Left ventricle myocardium inferior (tissue), 1 donor: ENCODE measurements around the gene GET3. TPM values are rescaled to one million over a fixed set of nuclear protein-coding genes. Genes with fewer than 3 reads are reported as not detected.

Experiments
- DNase-seq: peaks from one replicate; pipeline ENCODE4 v3.0.0-alpha.2; 2020
- H3K27ac ChIP-seq: fragments of 200-600 bp; replicated peaks from 2 replicates; pipeline ENCODE4 v1.8.0; 2021
- H3K27me3 ChIP-seq: fragments of 200-600 bp; 2 replicates; pipeline ENCODE4 v1.8.0; 2021; ENCODE audit warnings: low read depth
- H3K36me3 ChIP-seq: fragments of 200-600 bp; 2 replicates; pipeline ENCODE4 v1.8.0; 2021
- H3K4me1 ChIP-seq: fragments of 200-600 bp; 2 replicates; pipeline ENCODE4 v1.8.0; 2021
- H3K4me3 ChIP-seq: fragments of 200-600 bp; 2 replicates; pipeline ENCODE4 v1.8.0; 2021; ENCODE audit warnings: mild to moderate bottlenecking, moderate library complexity
- H3K9me3 ChIP-seq: fragments of 200-600 bp; replicated peaks from 2 replicates; pipeline ENCODE4 v1.8.0; 2021
- CTCF ChIP-seq: fragments of 200-600 bp; IDR thresholded peaks from 2 replicates; pipeline ENCODE4 v1.8.0; 2021; ENCODE audit warnings: antibody characterized with exemption, mild to moderate bottlenecking, borderline replicate concordance
- intact Hi-C: fragments of 100-400 bp; cut with micrococcal nuclease; formaldehyde crosslinking; loops from one replicate; pipeline ENCODE4 v1.11.0; 2022
- total RNA-seq: library from RNA; stranded (reverse); fragmentation: NEBNext Ultra II Directional; extraction: Animal tissue kit (Norgen Biotek cat#: 25700); gene quantifications from one replicate; pipeline ENCODE4 v1.2.1, GENCODE V29; 2021
- donor health status: DM: no; HTN: yes; CAD: no; lungs with severe emphysema.

GET3 gene
- total RNA-seq, 1 donor from 2014 or later, result 65.1 TPM

DNA sequence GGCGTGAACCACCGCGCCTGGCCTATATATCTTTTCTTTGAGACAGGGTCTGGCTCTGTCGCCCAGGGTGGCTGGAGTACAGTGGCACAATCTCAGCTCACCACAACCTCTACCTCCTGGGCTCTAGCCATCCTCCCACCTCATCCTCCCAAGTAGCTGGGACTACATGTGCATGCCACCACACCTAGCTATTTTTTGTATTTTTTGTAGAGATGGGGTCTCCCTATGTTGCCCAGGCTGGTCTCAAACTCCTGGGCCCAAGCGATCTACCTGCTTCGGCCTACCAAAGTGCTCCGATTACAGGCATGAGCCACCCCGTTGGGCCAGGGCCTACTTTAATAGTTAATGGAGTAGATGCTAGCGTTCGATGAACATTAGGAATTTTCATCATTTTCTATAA is 17.0 kb upstream of the GET3 start:
- peaks cover 38% of the 10 kb centered on the region for H3K36me3 ChIP-seq
- no peak for DNase-seq
- H3K27ac ChIP-seq, result peak overlapping the region; percentile 96
- intact Hi-C loops, result no loop called here
- H3K27me3 ChIP-seq, result no peaks in the 10 kb centered on the region
- H3K9me3 ChIP-seq, result no peaks in the 10 kb centered on the region
- peaks cover 46% of the 10 kb centered on the region for H3K4me1 ChIP-seq
- peak overlapping the region; percentile 83 for H3K4me3 ChIP-seq
- no peak for TF ChIP-seq CTCF

- H3K36me3 ChIP-seq, result peaks cover 32% of the 10 kb centered on the region
- H3K27me3 ChIP-seq, result no peaks in the 10 kb centered on the region
- H3K27ac ChIP-seq, result peak overlapping the region; percentile 96
- H3K4me1 ChIP-seq, result peaks cover 46% of the 10 kb centered on the region
- H3K4me3 ChIP-seq, result peak overlapping the region; percentile 83
- TF ChIP-seq CTCF, result no peak
- no peaks in the 10 kb centered on the region for H3K9me3 ChIP-seq
- intact Hi-C loops, result no loop called here
- DNase-seq, result no peak
Observed at GRCh38 chr19:12720851-12721655, 16.2 kb upstream of the GET3 start.

GRCh38 chr19:12721656-12722565 is 15.4 kb upstream of the GET3 start:
- Histone ChIP-seq H3K4me3 (peak overlapping the region; percentile 83), H3K9me3 (no peaks in the 10 kb centered on the region), H3K27me3 (no peaks in the 10 kb centered on the region), H3K27ac (peak overlapping the region; percentile 96), H3K4me1 (peaks cover 46% of the 10 kb centered on the region), H3K36me3 (peaks cover 26% of the 10 kb centered on the region)
- TF ChIP-seq CTCF, result no peak
- DNase-seq, result peak; percentile 66
- intact Hi-C loops, result no loop called here

DNA sequence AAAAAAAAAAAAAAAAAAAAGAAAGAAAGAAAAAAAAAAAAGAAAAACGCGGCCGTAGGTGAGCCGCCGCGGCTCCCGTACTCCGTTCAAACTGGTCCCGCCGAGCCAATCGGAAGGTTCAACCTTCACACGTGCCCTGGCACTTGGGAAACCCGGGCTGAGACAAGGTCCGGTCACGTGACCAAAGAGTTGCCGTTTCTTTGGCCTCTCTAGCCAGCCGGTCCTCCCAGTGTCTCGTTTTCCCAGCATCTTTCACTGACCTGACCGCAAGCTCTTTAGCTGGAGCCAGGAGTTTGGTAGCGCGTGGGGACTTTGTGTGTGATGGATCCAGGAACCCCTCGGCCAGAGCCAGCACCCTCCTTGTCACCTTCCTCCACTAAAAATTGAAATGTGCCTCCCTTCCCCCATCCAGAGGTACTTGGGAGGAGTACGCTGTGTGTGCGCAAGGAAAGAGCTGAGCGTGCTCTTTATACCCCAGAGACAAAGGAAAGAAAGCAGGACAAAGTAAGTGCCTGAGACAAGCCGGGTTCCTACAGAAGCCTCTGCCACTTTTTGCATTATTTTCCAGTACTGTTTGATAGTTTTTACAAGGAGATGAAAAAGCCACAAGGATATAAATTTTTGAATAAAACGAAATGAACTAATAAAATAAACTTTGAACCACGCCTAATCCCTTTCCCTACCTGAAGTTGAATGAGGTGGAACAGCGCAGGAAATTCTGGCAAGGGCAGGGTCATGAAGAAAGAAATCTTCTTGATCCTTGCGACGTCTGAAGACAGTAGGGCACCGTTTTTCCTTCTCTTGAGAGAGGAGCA is 14.5 kb upstream of the GET3 start:
- no peaks in the 10 kb centered on the region for H3K27me3 ChIP-seq
- no peaks in the 10 kb centered on the region for H3K9me3 ChIP-seq
- TF ChIP-seq CTCF, result no peak
- H3K27ac ChIP-seq, result peak overlapping the region; percentile 96
- peaks cover 46% of the 10 kb centered on the region for H3K4me1 ChIP-seq
- H3K36me3 ChIP-seq, result peaks cover 18% of the 10 kb centered on the region
- H3K4me3 ChIP-seq, result peak overlapping the region; percentile 83
- intact Hi-C loops, result no loop called here
- DNase-seq, result peak; percentile 96

GRCh38 chr19:12723381-12723640 is 14.0 kb upstream of the GET3 start:
- no peak for TF ChIP-seq CTCF
- Histone ChIP-seq H3K4me1 (peaks cover 46% of the 10 kb centered on the region), H3K36me3 (peaks cover 18% of the 10 kb centered on the region), H3K27me3 (no peaks in the 10 kb centered on the region), H3K4me3 (peak overlapping the region; percentile 83), H3K27ac (peak overlapping the region; percentile 96), H3K9me3 (no peaks in the 10 kb centered on the region)
- DNase-seq, result no peak
- intact Hi-C loops, result no loop called here
